HAP-1 (cell line): Measurements from ENCODE around the gene CEP20.

ENCODE experiments used
- DNase-seq, 2 experiments: peaks; one replicate each; pipeline ENCODE4 v3.0.0-alpha.2; 2016 to 2020; ENCODE audit warnings: low spot score in 2 of 2
- H3K27me3 ChIP-seq: fragments of 250-450 bp; sonication (Bioruptor Pico); 2 replicates; pipeline ENCODE4 v1.5.1; 2020; ENCODE audit warnings: low read depth, mild to moderate bottlenecking, moderate library complexity
- H3K36me3 ChIP-seq: fragments of 250-450 bp; sonication (Bioruptor Pico); replicated peaks from 2 replicates; pipeline ENCODE4 v1.5.1; 2020; ENCODE audit warnings: mild to moderate bottlenecking
- H3K4me1 ChIP-seq: fragments of 250-450 bp; sonication (Bioruptor Pico); 2 replicates; pipeline ENCODE4 v1.5.1; 2020; ENCODE audit warnings: mild to moderate bottlenecking
- H3K4me3 ChIP-seq: fragments of 250-450 bp; sonication (Bioruptor Pico); 2 replicates; pipeline ENCODE4 v1.5.1; 2020; ENCODE audit warnings: mild to moderate bottlenecking, moderate library complexity
- H3K9me3 ChIP-seq: fragments of 250-450 bp; sonication (Bioruptor Pico); 2 replicates; pipeline ENCODE4 v1.5.1; 2020; ENCODE audit warnings: mild to moderate bottlenecking, moderate library complexity
- in situ Hi-C: fragments of 300-500 bp; cut with MboI; formaldehyde crosslinking; loops from 3 replicates; pipeline ENCODE4 v1.14.3; 2020; ENCODE audit warnings: low sequenced_read_pairs, inconsistent platforms, mixed read lengths

The CEP20 gene

GRCh38 chr16:15827709-15828343, 60.6 kb downstream of the CEP20 start:
- H3K27me3 ChIP-seq, result no peaks in the 10 kb centered on the region
- no peak overlapping the region for H3K4me3 ChIP-seq
- DNase-seq, result no peak
- H3K9me3 ChIP-seq, result no peaks in the 10 kb centered on the region
- no peaks in the 10 kb centered on the region for H3K36me3 ChIP-seq
- in situ Hi-C loops, result no loop called here
- H3K4me1 ChIP-seq, result no peaks in the 10 kb centered on the region

DNA sequence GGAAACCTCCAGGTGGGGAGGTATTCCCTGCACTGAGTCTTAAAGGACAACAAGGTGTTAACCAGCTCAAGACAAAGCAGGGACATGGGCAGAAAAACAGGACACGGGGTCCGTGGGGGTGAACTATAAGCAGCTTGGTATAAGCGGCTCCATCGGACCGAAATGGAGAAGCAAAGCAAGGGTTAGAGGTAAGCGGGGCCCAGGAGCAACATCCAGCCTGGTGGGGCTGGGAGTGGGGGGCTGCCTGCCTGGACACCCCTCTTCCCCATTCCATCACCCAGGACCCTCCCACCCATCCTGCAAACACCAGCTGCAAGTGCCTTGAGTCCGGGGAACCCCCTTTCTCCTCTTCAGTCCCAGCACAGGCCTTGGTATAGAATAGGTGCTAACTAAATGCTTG, 61.1 kb downstream of the CEP20 start:
- H3K4me3 ChIP-seq, result no peak overlapping the region
- no peaks in the 10 kb centered on the region for H3K4me1 ChIP-seq
- no peaks in the 10 kb centered on the region for H3K9me3 ChIP-seq
- no peaks in the 10 kb centered on the region for H3K27me3 ChIP-seq
- no peak for DNase-seq
- H3K36me3 ChIP-seq, result no peaks in the 10 kb centered on the region
- in situ Hi-C loops, result no loop called here

- DNase-seq, result no peak
- H3K4me3 ChIP-seq, result no peak overlapping the region
- in situ Hi-C loops, result no loop called here
- no peaks in the 10 kb centered on the region for H3K4me1 ChIP-seq
- H3K27me3 ChIP-seq, result no peaks in the 10 kb centered on the region
- H3K36me3 ChIP-seq, result no peaks in the 10 kb centered on the region
- no peaks in the 10 kb centered on the region for H3K9me3 ChIP-seq
Observed at GRCh38 chr16:15825750-15826305, 62.6 kb downstream of the CEP20 start.

DNA sequence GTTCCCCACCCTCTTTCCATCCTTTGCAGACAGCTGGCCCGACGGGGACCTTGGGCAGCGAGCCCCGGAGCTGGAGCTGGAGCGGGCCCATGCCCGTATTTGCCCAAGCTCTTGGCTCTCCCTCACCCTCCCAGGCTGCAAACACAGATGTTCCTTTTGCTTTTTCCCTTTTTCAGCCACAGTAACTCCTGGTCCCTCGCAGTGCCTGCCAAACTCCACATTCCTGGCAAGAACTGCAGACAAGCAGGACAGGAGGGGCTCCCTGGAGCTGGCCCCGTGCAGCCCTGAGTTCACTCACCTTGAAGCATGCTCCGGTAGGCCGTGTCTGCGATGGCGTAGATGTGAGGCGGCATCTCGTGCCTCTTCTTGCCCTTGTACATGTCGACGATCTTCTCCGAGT, 65.4 kb downstream of the CEP20 start:
- Histone ChIP-seq H3K27me3 (no peaks in the 10 kb centered on the region), H3K36me3 (no peaks in the 10 kb centered on the region), H3K4me1 (no peaks in the 10 kb centered on the region), H3K4me3 (no peak overlapping the region), H3K9me3 (no peaks in the 10 kb centered on the region)
- DNase-seq, result no peak
- in situ Hi-C loops, result no loop called here

GRCh38 chr16:15820837-15821236, 67.6 kb downstream of the CEP20 start:
- no peaks in the 10 kb centered on the region for H3K36me3 ChIP-seq
- no peak for DNase-seq
- H3K4me3 ChIP-seq, result no peak overlapping the region
- peaks cover 7% of the 10 kb centered on the region; the same call in 1 of the 2 replicates for H3K9me3 ChIP-seq
- in situ Hi-C loops, result no loop called here
- H3K27me3 ChIP-seq, result no peaks in the 10 kb centered on the region
- H3K4me1 ChIP-seq, result no peaks in the 10 kb centered on the region; the same call in 1 of the 2 replicates

DNA sequence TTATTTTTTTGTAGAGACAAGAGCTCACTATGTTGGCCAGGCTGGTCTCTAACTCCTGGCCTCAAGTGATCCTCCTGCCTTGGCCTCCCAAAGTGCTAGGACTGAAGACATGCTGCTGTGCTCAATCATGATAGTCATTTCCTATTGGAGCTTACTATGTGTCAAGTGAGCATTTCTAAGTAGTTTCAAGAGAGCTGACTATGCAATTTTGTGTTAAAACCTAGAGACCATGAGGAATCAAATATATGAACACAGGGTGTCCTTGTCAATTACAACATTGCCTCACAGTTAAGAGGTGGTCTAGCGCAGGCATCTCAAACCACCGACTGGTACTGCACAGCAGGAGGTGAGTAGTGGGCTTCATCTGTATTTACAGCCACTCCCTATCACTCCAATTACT, 69.4 kb downstream of the CEP20 start:
- Histone ChIP-seq H3K4me3 (no peak overlapping the region), H3K36me3 (no peaks in the 10 kb centered on the region), H3K4me1 (no peaks in the 10 kb centered on the region; the same call in 1 of the 2 replicates), H3K27me3 (no peaks in the 10 kb centered on the region), H3K9me3 (peaks cover 9% of the 10 kb centered on the region; the same call in 1 of the 2 replicates)
- in situ Hi-C loops, result no loop called here
- no peak for DNase-seq

DNA sequence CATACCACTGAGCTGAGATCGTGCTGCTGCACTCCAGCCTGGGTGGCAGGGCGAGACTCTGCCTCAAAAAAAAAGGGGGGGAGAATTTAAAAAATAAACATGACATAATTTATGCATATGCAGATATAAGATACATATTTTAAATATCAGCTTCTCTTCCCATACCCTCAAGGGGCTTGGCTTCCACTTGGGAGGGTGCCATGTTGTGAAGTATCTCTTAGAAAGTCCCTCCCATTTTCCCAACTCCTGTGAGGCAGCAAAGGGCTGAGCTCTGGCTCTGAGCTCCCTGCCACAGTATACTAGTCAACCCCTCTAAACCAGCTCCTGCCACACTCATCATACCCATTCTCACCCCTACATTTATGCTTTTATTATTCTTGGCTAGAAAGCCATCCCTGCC, 71.0 kb downstream of the CEP20 start:
- H3K9me3 ChIP-seq, result peaks cover 9% of the 10 kb centered on the region
- no peak for DNase-seq
- H3K4me3 ChIP-seq, result no peak overlapping the region
- no peaks in the 10 kb centered on the region for H3K36me3 ChIP-seq
- no peaks in the 10 kb centered on the region; the same call in 1 of the 2 replicates for H3K4me1 ChIP-seq
- in situ Hi-C loops, result no loop called here
- no peaks in the 10 kb centered on the region for H3K27me3 ChIP-seq

DNA sequence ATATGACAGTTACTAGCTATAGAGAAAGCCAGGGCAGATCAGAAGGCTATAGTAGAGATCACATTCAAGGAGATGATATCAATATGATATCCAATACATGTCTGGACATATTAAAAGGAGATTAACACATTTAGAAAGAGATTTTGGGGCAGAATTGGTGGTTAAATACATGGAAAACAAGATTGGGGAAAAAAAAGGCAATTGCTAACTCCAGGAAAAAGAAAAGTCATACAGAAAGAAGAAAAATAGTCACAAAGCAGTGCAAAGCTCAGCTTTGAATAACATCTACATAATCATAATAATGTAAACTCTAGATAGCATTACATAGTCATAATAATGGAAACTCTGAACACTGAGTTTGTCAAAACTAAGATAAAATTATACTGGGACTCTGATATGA, 72.2 kb downstream of the CEP20 start:
- H3K4me1 ChIP-seq, result peaks cover 5% of the 10 kb centered on the region
- H3K9me3 ChIP-seq, result peaks cover 9% of the 10 kb centered on the region
- no peak overlapping the region for H3K4me3 ChIP-seq
- no peaks in the 10 kb centered on the region for H3K27me3 ChIP-seq
- H3K36me3 ChIP-seq, result no peaks in the 10 kb centered on the region
- in situ Hi-C loops, result no loop called here
- no peak for DNase-seq
